ENCODE results near the gene TRPC4.

Gene TRPC4

GRCh38 chr13:37662624-37663023, 206.9 kb downstream of the TRPC4 start:
- no CpG with 5 or more reads among the region's 3 CpGs for WGBS, 2 donors (ENCODE audit: extremely low coverage in 2 of 2, insufficient read length in 2 of 2, insufficient replicate concordance in 1 of 2)
- H3K4me2 ChIP-seq (ENCODE audit: insufficient read depth, low read length, poor library complexity, severe bottlenecking), result no peak overlapping the region
- no peak overlapping the region for H4K8ac ChIP-seq (ENCODE audit: low read depth, low read length)
- no peak overlapping the region for H4K91ac ChIP-seq (ENCODE audit: low read depth, low read length, poor library complexity)
- no peak overlapping the region for H3K4me3 ChIP-seq (ENCODE audit: low read length in 2 of 2)
- H3K27ac ChIP-seq (replicated peaks; ENCODE audit: low read length), result no peak overlapping the region
- H2BK5ac ChIP-seq (ENCODE audit: low read length), result no peak overlapping the region
- H3K18ac ChIP-seq (ENCODE audit: low read length), result no peak overlapping the region
- H3K9me3 ChIP-seq (replicated peaks in 1 of 2; ENCODE audit: control insufficient read depth in 2 of 2, insufficient read depth in 1 of 2, low read depth in 1 of 2, low read length in 2 of 2), result no peaks in the 10 kb centered on the region
- H3K4ac ChIP-seq (ENCODE audit: low read length), result no peak overlapping the region
- H3K27me3 ChIP-seq (ENCODE audit: control insufficient read depth in 3 of 3, insufficient read depth in 3 of 3, low read depth in 1 of 3, low read length in 3 of 3), result no peaks in the 10 kb centered on the region
- no peaks in the 10 kb centered on the region for H3K36me3 ChIP-seq (replicated peaks in 1 of 2; ENCODE audit: control insufficient read depth in 2 of 2, insufficient read depth in 2 of 2, low read length in 2 of 2)
- no peak overlapping the region for H3K14ac ChIP-seq (ENCODE audit: low read length)
- H3K4me1 ChIP-seq (ENCODE audit: control insufficient read depth in 2 of 2, insufficient read depth in 1 of 2, low read depth in 1 of 2, low read length in 2 of 2), result peaks cover 0 to 15% of the 10 kb centered on the region in 2 donors
- no peak overlapping the region for H3K9ac ChIP-seq (ENCODE audit: low read depth, low read length, poor library complexity)
- no peak overlapping the region for H2AFZ ChIP-seq (ENCODE audit: low read length)
- no peak overlapping the region for H2BK12ac ChIP-seq (ENCODE audit: low read length)
- no peak overlapping the region for H2AK5ac ChIP-seq (ENCODE audit: low read depth, low read length)
- H3K23ac ChIP-seq (ENCODE audit: low read depth, low read length, poor library complexity), result no peak overlapping the region
- no peaks in the 10 kb centered on the region for H3K79me1 ChIP-seq (ENCODE audit: low read depth, low read length)
- H2BK120ac ChIP-seq (ENCODE audit: low read depth, low read length), result no peak overlapping the region
- H2BK15ac ChIP-seq (ENCODE audit: low read length), result no peak overlapping the region
- no peak for DNase-seq (ENCODE audit: low spot score)

- H3K4ac ChIP-seq (ENCODE audit: low read length), result no peak overlapping the region
- no peak for DNase-seq (ENCODE audit: low spot score)
- H2BK120ac ChIP-seq (ENCODE audit: low read depth, low read length), result no peak overlapping the region
- H3K14ac ChIP-seq (ENCODE audit: low read length), result no peak overlapping the region
- H3K4me1 ChIP-seq (ENCODE audit: control insufficient read depth in 2 of 2, insufficient read depth in 1 of 2, low read depth in 1 of 2, low read length in 2 of 2), result no peaks in the 10 kb centered on the region
- H2AK5ac ChIP-seq (ENCODE audit: low read depth, low read length), result no peak overlapping the region
- H3K36me3 ChIP-seq (replicated peaks in 1 of 2; ENCODE audit: control insufficient read depth in 2 of 2, insufficient read depth in 2 of 2, low read length in 2 of 2), result no peaks in the 10 kb centered on the region
- H3K9ac ChIP-seq (ENCODE audit: low read depth, low read length, poor library complexity), result no peak overlapping the region
- H2AFZ ChIP-seq (ENCODE audit: low read length), result no peak overlapping the region
- H2BK15ac ChIP-seq (ENCODE audit: low read length), result no peak overlapping the region
- H4K91ac ChIP-seq (ENCODE audit: low read depth, low read length, poor library complexity), result no peak overlapping the region
- H3K4me2 ChIP-seq (ENCODE audit: insufficient read depth, low read length, poor library complexity, severe bottlenecking), result no peak overlapping the region
- no peaks in the 10 kb centered on the region for H3K79me1 ChIP-seq (ENCODE audit: low read depth, low read length)
- no peak overlapping the region for H2BK12ac ChIP-seq (ENCODE audit: low read length)
- WGBS, 2 donors (ENCODE audit: extremely low coverage in 2 of 2, insufficient read length in 2 of 2, insufficient replicate concordance in 1 of 2), result no CpG with 5 or more reads among the region's 1 CpG
- no peak overlapping the region for H3K18ac ChIP-seq (ENCODE audit: low read length)
- H3K4me3 ChIP-seq (ENCODE audit: low read length in 2 of 2), result no peak overlapping the region
- H2BK5ac ChIP-seq (ENCODE audit: low read length), result no peak overlapping the region
- H3K27me3 ChIP-seq (ENCODE audit: control insufficient read depth in 3 of 3, insufficient read depth in 3 of 3, low read depth in 1 of 3, low read length in 3 of 3), result no peaks in the 10 kb centered on the region
- no peak overlapping the region for H4K8ac ChIP-seq (ENCODE audit: low read depth, low read length)
- no peaks in the 10 kb centered on the region for H3K9me3 ChIP-seq (replicated peaks in 1 of 2; ENCODE audit: control insufficient read depth in 2 of 2, insufficient read depth in 1 of 2, low read depth in 1 of 2, low read length in 2 of 2)
- no peak overlapping the region for H3K23ac ChIP-seq (ENCODE audit: low read depth, low read length, poor library complexity)
- H3K27ac ChIP-seq (replicated peaks; ENCODE audit: low read length), result no peak overlapping the region
Observed at GRCh38 chr13:37657956-37658355, 211.6 kb downstream of the TRPC4 start.

- WGBS, 2 donors (ENCODE audit: extremely low coverage in 2 of 2, insufficient read length in 2 of 2, insufficient replicate concordance in 1 of 2), result no CpG with 5 or more reads among the region's 2 CpGs
- H4K91ac ChIP-seq (ENCODE audit: low read depth, low read length, poor library complexity), result no peak overlapping the region
- no peaks in the 10 kb centered on the region for H3K9me3 ChIP-seq (replicated peaks in 1 of 2; ENCODE audit: control insufficient read depth in 2 of 2, insufficient read depth in 1 of 2, low read depth in 1 of 2, low read length in 2 of 2)
- H2AK5ac ChIP-seq (ENCODE audit: low read depth, low read length), result no peak overlapping the region
- no peak overlapping the region for H2AFZ ChIP-seq (ENCODE audit: low read length)
- H3K27me3 ChIP-seq (ENCODE audit: control insufficient read depth in 3 of 3, insufficient read depth in 3 of 3, low read depth in 1 of 3, low read length in 3 of 3), result no peaks in the 10 kb centered on the region
- DNase-seq (ENCODE audit: low spot score), result no peak
- H3K79me1 ChIP-seq (ENCODE audit: low read depth, low read length), result no peaks in the 10 kb centered on the region
- H3K27ac ChIP-seq (replicated peaks; ENCODE audit: low read length), result no peak overlapping the region
- no peak overlapping the region for H2BK120ac ChIP-seq (ENCODE audit: low read depth, low read length)
- no peak overlapping the region for H2BK12ac ChIP-seq (ENCODE audit: low read length)
- H3K18ac ChIP-seq (ENCODE audit: low read length), result no peak overlapping the region
- H2BK5ac ChIP-seq (ENCODE audit: low read length), result no peak overlapping the region
- H3K36me3 ChIP-seq (replicated peaks in 1 of 2; ENCODE audit: control insufficient read depth in 2 of 2, insufficient read depth in 2 of 2, low read length in 2 of 2), result no peaks in the 10 kb centered on the region
- H3K9ac ChIP-seq (ENCODE audit: low read depth, low read length, poor library complexity), result no peak overlapping the region
- H4K8ac ChIP-seq (ENCODE audit: low read depth, low read length), result no peak overlapping the region
- H3K4me1 ChIP-seq (ENCODE audit: control insufficient read depth in 2 of 2, insufficient read depth in 1 of 2, low read depth in 1 of 2, low read length in 2 of 2), result no peaks in the 10 kb centered on the region
- H3K4me3 ChIP-seq (ENCODE audit: low read length in 2 of 2), result no peak overlapping the region
- H3K4me2 ChIP-seq (ENCODE audit: insufficient read depth, low read length, poor library complexity, severe bottlenecking), result no peak overlapping the region
- no peak overlapping the region for H3K14ac ChIP-seq (ENCODE audit: low read length)
- H3K23ac ChIP-seq (ENCODE audit: low read depth, low read length, poor library complexity), result no peak overlapping the region
- no peak overlapping the region for H2BK15ac ChIP-seq (ENCODE audit: low read length)
- no peak overlapping the region for H3K4ac ChIP-seq (ENCODE audit: low read length)
Observed at GRCh38 chr13:37657134-37657533, 212.4 kb downstream of the TRPC4 start.

DNA sequence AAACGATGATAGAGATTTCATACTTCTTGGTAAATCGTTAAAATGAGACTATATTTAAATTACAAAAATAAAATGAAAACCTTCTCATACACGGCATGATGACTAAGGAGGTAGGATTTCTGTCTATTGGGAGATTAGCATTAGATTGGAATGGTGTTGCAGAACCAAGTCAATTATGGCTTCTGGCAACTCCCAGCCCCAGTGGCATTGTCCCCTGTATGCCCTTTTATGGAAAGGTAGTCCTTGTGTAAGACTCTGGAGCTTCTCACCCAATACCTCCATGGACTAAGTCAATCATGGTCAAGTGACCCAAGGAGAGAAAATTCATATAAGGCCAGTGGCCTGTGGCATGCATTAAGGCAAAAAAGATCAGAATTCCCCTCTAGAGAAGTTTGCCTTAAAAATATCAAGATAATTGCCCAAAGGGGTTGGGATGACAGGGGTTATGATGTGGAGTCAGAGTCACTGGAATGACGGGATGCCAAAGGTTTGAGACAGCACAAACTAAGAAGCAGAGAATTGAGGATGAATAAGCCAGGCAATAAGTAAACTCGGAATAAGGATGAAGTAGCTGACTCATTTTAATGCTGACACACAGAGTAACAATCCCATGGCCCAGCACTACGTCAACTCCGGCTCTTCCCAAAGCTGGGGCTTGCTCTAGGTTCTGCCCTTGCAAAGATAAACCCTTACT, 213.2 kb downstream of the TRPC4 start:
- Histone ChIP-seq H4K91ac (ENCODE audit: low read depth, low read length, poor library complexity) (no peak overlapping the region), H3K36me3 (replicated peaks in 1 of 2; ENCODE audit: control insufficient read depth in 2 of 2, insufficient read depth in 2 of 2, low read length in 2 of 2) (no peaks in the 10 kb centered on the region), H2BK15ac (ENCODE audit: low read length) (no peak overlapping the region), H3K9me3 (replicated peaks in 1 of 2; ENCODE audit: control insufficient read depth in 2 of 2, insufficient read depth in 1 of 2, low read depth in 1 of 2, low read length in 2 of 2) (no peaks in the 10 kb centered on the region), H3K27ac (replicated peaks; ENCODE audit: low read length) (no peak overlapping the region), H3K79me1 (ENCODE audit: low read depth, low read length) (no peaks in the 10 kb centered on the region), H3K14ac (ENCODE audit: low read length) (no peak overlapping the region), H2BK5ac (ENCODE audit: low read length) (no peak overlapping the region), H2AFZ (ENCODE audit: low read length) (no peak overlapping the region), H3K4me1 (ENCODE audit: control insufficient read depth in 2 of 2, insufficient read depth in 1 of 2, low read depth in 1 of 2, low read length in 2 of 2) (no peaks in the 10 kb centered on the region), H3K4me2 (ENCODE audit: insufficient read depth, low read length, poor library complexity, severe bottlenecking) (no peak overlapping the region), H3K27me3 (ENCODE audit: control insufficient read depth in 3 of 3, insufficient read depth in 3 of 3, low read depth in 1 of 3, low read length in 3 of 3) (no peaks in the 10 kb centered on the region), H3K9ac (ENCODE audit: low read depth, low read length, poor library complexity) (no peak overlapping the region), H3K4ac (ENCODE audit: low read length) (no peak overlapping the region), H2BK12ac (ENCODE audit: low read length) (no peak overlapping the region), H3K18ac (ENCODE audit: low read length) (no peak overlapping the region), H3K4me3 (ENCODE audit: low read length in 2 of 2) (no peak overlapping the region), H2BK120ac (ENCODE audit: low read depth, low read length) (no peak overlapping the region), H4K8ac (ENCODE audit: low read depth, low read length) (no peak overlapping the region), H2AK5ac (ENCODE audit: low read depth, low read length) (no peak overlapping the region), H3K23ac (ENCODE audit: low read depth, low read length, poor library complexity) (no peak overlapping the region)
- WGBS, 2 donors (ENCODE audit: extremely low coverage in 2 of 2, insufficient read length in 2 of 2, insufficient replicate concordance in 1 of 2), result no CpG with 5 or more reads among the region's 7 CpGs
- no peak for DNase-seq (ENCODE audit: low spot score)
